Immature natural killer cell (primary cell): ENCODE data around the gene MEF2C. TPM values are rescaled to one million over a fixed set of nuclear protein-coding genes. Genes with fewer than 3 reads are reported as not detected.

Source experiments
- DNase-seq, 3 donors: peaks; one replicate each; pipeline ENCODE4 v3.0.0; 2022; ENCODE audit warnings: mixed read lengths in 1 of 3
- H3K27ac Mint-ChIP-seq, 6 donors: one replicate each; pipeline ENCODE4 v1.8.0; 2020; ENCODE audit warnings: mixed read lengths in 6 of 6, mild to moderate bottlenecking in 5 of 6, inconsistent platforms in 4 of 6, moderate library complexity in 3 of 6
- H3K27me3 Mint-ChIP-seq, 3 donors: one replicate each; pipeline ENCODE4 v1.8.0; 2020 to 2021; ENCODE audit warnings: low read depth in 3 of 3, mild to moderate bottlenecking in 3 of 3, mixed read lengths in 3 of 3, moderate library complexity in 3 of 3, inconsistent platforms in 1 of 3
- H3K36me3 Mint-ChIP-seq, 3 donors: one replicate each; pipeline ENCODE4 v1.8.0; 2020; ENCODE audit warnings: mixed read lengths in 3 of 3, inconsistent platforms in 2 of 3, mild to moderate bottlenecking in 2 of 3
- H3K4me1 Mint-ChIP-seq, 2 donors: one replicate each; pipeline ENCODE4 v1.8.0; 2020; ENCODE audit warnings: inconsistent platforms in 2 of 2, mild to moderate bottlenecking in 2 of 2, mixed read lengths in 2 of 2, moderate library complexity in 1 of 2
- H3K4me3 Mint-ChIP-seq, 5 donors: one replicate each; pipeline ENCODE4 v1.8.0; 2020; ENCODE audit warnings: mild to moderate bottlenecking in 5 of 5, mixed read lengths in 5 of 5, inconsistent platforms in 3 of 5, moderate library complexity in 3 of 5
- H3K9me3 Mint-ChIP-seq, 6 donors: one replicate each; pipeline ENCODE4 v1.8.0; 2020; ENCODE audit warnings: mild to moderate bottlenecking in 6 of 6, mixed read lengths in 6 of 6, inconsistent platforms in 4 of 6, moderate library complexity in 3 of 6
- polyA plus RNA-seq, 3 donors: library from polyadenylated mRNA; unstranded; fragments of 300-500 nt; fragmentation: Illumina TruSeq; gene quantifications; one replicate each; pipeline ENCODE4 v1.2.3, GENCODE V29; 2021

The MEF2C gene
- polyA plus RNA-seq, 3 donors from 2014 or later, result 2.1 to 9.6 (median 8.4) TPM

GRCh38 chr5:88899096-88899737 is 16.2 kb upstream of the MEF2C start:
- no peaks in the 10 kb centered on the region for H3K36me3 Mint-ChIP-seq
- H3K27ac Mint-ChIP-seq, result no peak overlapping the region
- peaks cover 0 to 6% (median 0%) of the 10 kb centered on the region in 3 donors for H3K27me3 Mint-ChIP-seq
- peaks cover 0 to 1% (median 0%) of the 10 kb centered on the region in 6 donors for H3K9me3 Mint-ChIP-seq
- no peak for DNase-seq
- no peaks in the 10 kb centered on the region for H3K4me1 Mint-ChIP-seq
- no peak overlapping the region for H3K4me3 Mint-ChIP-seq

- Mint-ChIP-seq H3K4me1 (no peaks in the 10 kb centered on the region), H3K27me3 (peaks cover 0 to 6% (median 2%) of the 10 kb centered on the region in 3 donors), H3K27ac (no peak overlapping the region), H3K9me3 (peaks cover 0 to 1% (median 0%) of the 10 kb centered on the region in 6 donors), H3K36me3 (no peaks in the 10 kb centered on the region), H3K4me3 (no peak overlapping the region)
- DNase-seq, result no peak
These were observed 14.8 kb upstream of the MEF2C start for GRCh38 chr5:88897748-88898147.

GRCh38 chr5:88895681-88896501 is 12.9 kb upstream of the MEF2C start:
- no peaks in the 10 kb centered on the region for H3K36me3 Mint-ChIP-seq
- no peaks in the 10 kb centered on the region for H3K4me1 Mint-ChIP-seq
- H3K9me3 Mint-ChIP-seq, result peaks cover 0 to 1% (median 0%) of the 10 kb centered on the region in 6 donors
- no peak overlapping the region for H3K27ac Mint-ChIP-seq
- H3K27me3 Mint-ChIP-seq, result peaks cover 0 to 8% (median 2%) of the 10 kb centered on the region in 3 donors
- no peak for DNase-seq
- H3K4me3 Mint-ChIP-seq, result no peak overlapping the region

DNA sequence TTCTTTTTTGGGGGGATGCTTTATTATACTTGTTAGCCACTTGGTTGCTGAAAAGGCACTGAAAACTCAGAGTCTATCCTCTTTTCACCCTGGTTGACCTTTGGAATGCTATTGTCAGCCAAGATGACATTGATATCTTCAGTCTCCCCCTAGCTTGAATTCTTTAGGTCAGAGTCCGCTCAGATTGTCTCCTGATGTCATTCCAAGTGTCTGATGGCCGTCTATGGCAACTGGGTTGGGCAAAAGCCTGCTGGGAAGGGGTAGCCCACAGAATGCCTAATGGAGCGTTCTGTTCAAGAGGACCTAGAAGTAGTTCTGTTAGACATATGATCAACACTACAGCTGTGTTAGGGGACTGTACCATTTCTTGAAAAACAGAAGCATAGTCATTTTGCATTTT is 9.7 kb upstream of the MEF2C start:
- H3K4me1 Mint-ChIP-seq, result peaks cover 11 to 12% of the 10 kb centered on the region in 2 donors
- H3K27me3 Mint-ChIP-seq, result peaks cover 8 to 13% (median 10%) of the 10 kb centered on the region in 3 donors
- no peak overlapping the region for H3K4me3 Mint-ChIP-seq
- H3K27ac Mint-ChIP-seq, result no peak overlapping the region
- no peak for DNase-seq
- H3K9me3 Mint-ChIP-seq, result no peaks in the 10 kb centered on the region
- no peaks in the 10 kb centered on the region for H3K36me3 Mint-ChIP-seq

GRCh38 chr5:88890070-88890781 is 7.2 kb upstream of the MEF2C start:
- Mint-ChIP-seq H3K9me3 (no peaks in the 10 kb centered on the region), H3K36me3 (no peaks in the 10 kb centered on the region), H3K4me1 (peaks cover 11 to 12% of the 10 kb centered on the region in 2 donors), H3K27ac (no peak overlapping the region), H3K27me3 (peaks cover 8 to 10% (median 10%) of the 10 kb centered on the region in 3 donors), H3K4me3 (peak overlapping the region; percentile 35 to 76 (median 75))
- DNase-seq, result no peak

- no peak overlapping the region for H3K27ac Mint-ChIP-seq
- no peaks in the 10 kb centered on the region for H3K36me3 Mint-ChIP-seq
- no peaks in the 10 kb centered on the region for H3K9me3 Mint-ChIP-seq
- DNase-seq, result no peak
- peak overlapping the region; percentile 43 to 76 (median 75) for H3K4me3 Mint-ChIP-seq
- peaks cover 13 to 17% of the 10 kb centered on the region in 2 donors for H3K4me1 Mint-ChIP-seq
- H3K27me3 Mint-ChIP-seq, result peaks cover 8 to 10% (median 10%) of the 10 kb centered on the region in 3 donors
These were observed 6.4 kb upstream of the MEF2C start for GRCh38 chr5:88889189-88890069.

DNA sequence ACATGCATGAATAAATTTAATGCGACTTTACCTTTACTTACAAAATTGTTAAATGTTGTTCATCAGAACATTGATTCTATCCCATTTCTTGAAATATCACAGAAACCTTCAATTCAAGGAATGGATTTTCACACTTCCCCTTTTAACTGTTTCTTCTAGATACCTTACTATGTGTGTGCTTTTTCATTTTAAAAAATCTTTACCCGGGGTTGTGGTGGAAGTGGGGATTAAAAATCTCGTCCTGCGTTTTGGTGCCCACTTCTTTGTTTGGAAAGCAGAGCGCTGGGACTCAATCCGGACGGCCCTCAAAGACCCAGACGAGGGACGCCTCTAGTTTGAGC is 5.8 kb upstream of the MEF2C start:
- Mint-ChIP-seq H3K9me3 (no peaks in the 10 kb centered on the region), H3K27me3 (peaks cover 8 to 13% (median 10%) of the 10 kb centered on the region in 3 donors), H3K4me3 (peak overlapping the region in 3 of 5 donors; percentile 43 to 76 (median 75)), H3K27ac (no peak overlapping the region), H3K36me3 (no peaks in the 10 kb centered on the region), H3K4me1 (peaks cover 19 to 23% of the 10 kb centered on the region in 2 donors)
- no peak for DNase-seq

DNA sequence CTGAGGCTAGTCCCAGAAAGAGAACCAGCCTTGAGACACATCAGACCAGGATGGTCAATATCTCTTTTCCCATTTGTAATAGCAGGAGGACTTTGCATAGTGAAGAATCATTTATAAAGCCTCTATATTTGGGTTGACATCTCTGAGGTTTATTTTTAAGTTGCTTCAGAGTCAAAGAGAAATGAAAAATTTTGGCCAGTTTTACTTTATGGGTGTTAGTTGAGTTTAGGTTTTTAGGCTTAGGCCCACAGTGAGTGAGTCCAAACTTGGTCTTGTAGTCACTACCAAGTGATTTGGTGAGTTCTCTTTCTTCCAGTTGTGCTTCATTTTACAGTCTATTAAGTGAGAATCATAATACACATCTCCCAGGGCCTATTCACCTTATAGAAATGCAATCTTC is 5.3 kb upstream of the MEF2C start:
- H3K9me3 Mint-ChIP-seq, result no peaks in the 10 kb centered on the region
- peaks cover 8 to 12% (median 10%) of the 10 kb centered on the region in 3 donors for H3K27me3 Mint-ChIP-seq
- no peak overlapping the region for H3K27ac Mint-ChIP-seq
- peaks cover 24 to 29% of the 10 kb centered on the region in 2 donors for H3K4me1 Mint-ChIP-seq
- no peak for DNase-seq
- H3K4me3 Mint-ChIP-seq, result peak overlapping the region in 2 of 5 donors; percentile 18 to 76
- no peaks in the 10 kb centered on the region for H3K36me3 Mint-ChIP-seq

DNA sequence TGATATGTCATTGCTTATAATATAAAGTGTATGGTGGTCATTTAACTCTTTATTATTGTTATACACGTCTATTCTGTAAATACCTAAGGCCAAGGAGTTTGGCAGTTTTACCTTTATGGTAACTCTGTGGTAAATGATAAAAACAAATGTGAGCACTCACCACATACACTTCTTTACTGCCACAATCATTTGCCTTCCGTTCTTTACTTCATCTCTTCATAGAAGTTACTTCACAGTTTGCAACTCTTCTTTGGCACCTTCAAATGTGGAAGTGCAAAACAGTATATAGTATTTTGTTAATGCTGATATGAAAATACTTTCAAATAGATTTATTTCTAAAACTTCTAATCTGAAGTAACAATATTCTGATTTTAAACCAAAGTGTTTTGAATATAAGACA is 4.4 kb upstream of the MEF2C start:
- H3K36me3 Mint-ChIP-seq, result no peaks in the 10 kb centered on the region
- DNase-seq, result no peak
- peaks cover 12 to 14% (median 13%) of the 10 kb centered on the region in 3 donors for H3K27me3 Mint-ChIP-seq
- peaks cover 31 to 38% of the 10 kb centered on the region in 2 donors for H3K4me1 Mint-ChIP-seq
- H3K27ac Mint-ChIP-seq, result no peak overlapping the region
- no peak overlapping the region for H3K4me3 Mint-ChIP-seq
- H3K9me3 Mint-ChIP-seq, result no peaks in the 10 kb centered on the region

- H3K36me3 Mint-ChIP-seq, result no peaks in the 10 kb centered on the region
- DNase-seq, result no peak
- no peaks in the 10 kb centered on the region for H3K9me3 Mint-ChIP-seq
- peaks cover 34 to 43% of the 10 kb centered on the region in 2 donors for H3K4me1 Mint-ChIP-seq
- H3K27ac Mint-ChIP-seq, result no peak overlapping the region
- H3K27me3 Mint-ChIP-seq, result peaks cover 12 to 15% (median 14%) of the 10 kb centered on the region in 3 donors
- H3K4me3 Mint-ChIP-seq, result no peak overlapping the region
These were observed 3.9 kb upstream of the MEF2C start for GRCh38 chr5:88886746-88887341.

GRCh38 chr5:88886252-88886651 is 3.3 kb upstream of the MEF2C start:
- H3K27me3 Mint-ChIP-seq, result peaks cover 10 to 15% (median 14%) of the 10 kb centered on the region in 3 donors
- H3K36me3 Mint-ChIP-seq, result no peaks in the 10 kb centered on the region
- no peak for DNase-seq
- H3K27ac Mint-ChIP-seq, result peak overlapping the region in 1 of 6 donors; percentile 25
- peak overlapping the region in 4 of 5 donors; percentile 13 to 63 (median 57) for H3K4me3 Mint-ChIP-seq
- peaks cover 34 to 49% of the 10 kb centered on the region in 2 donors for H3K4me1 Mint-ChIP-seq
- no peaks in the 10 kb centered on the region for H3K9me3 Mint-ChIP-seq

GRCh38 chr5:88885002-88885401 is 2.0 kb upstream of the MEF2C start:
- no peaks in the 10 kb centered on the region for H3K36me3 Mint-ChIP-seq
- no peak overlapping the region for H3K27ac Mint-ChIP-seq
- peaks cover 9 to 15% (median 14%) of the 10 kb centered on the region in 3 donors for H3K27me3 Mint-ChIP-seq
- H3K4me1 Mint-ChIP-seq, result peaks cover 34 to 54% of the 10 kb centered on the region in 2 donors
- H3K4me3 Mint-ChIP-seq, result peak overlapping the region; percentile 93 to 100 (median 96)
- H3K9me3 Mint-ChIP-seq, result no peaks in the 10 kb centered on the region
- no peak for DNase-seq

- no peak overlapping the region for H3K27ac Mint-ChIP-seq
- H3K4me3 Mint-ChIP-seq, result peak overlapping the region; percentile 93 to 100 (median 96)
- H3K4me1 Mint-ChIP-seq, result peaks cover 29 to 54% of the 10 kb centered on the region in 2 donors
- H3K36me3 Mint-ChIP-seq, result no peaks in the 10 kb centered on the region
- DNase-seq, result no peak
- peaks cover 4 to 13% (median 10%) of the 10 kb centered on the region in 3 donors for H3K27me3 Mint-ChIP-seq
- H3K9me3 Mint-ChIP-seq, result no peaks in the 10 kb centered on the region
These were observed 1.6 kb upstream of the MEF2C start for GRCh38 chr5:88884608-88884877.
